GM13977 (cell line): ENCODE measurements around the gene CFAP107.

Source experiments
- DNase-seq: peaks from one replicate; pipeline ENCODE4 v3.0.0; 2012; ENCODE audit warnings: low spot score
- CTCF ChIP-seq: IDR thresholded peaks from 2 replicates; pipeline ENCODE4 v1.5.1; 2012; ENCODE audit warnings: mild to moderate bottlenecking, control low read depth; ENCODE audit not compliant: insufficient read depth; ENCODE audit errors: extremely low read depth, missing control alignments
- in situ Hi-C: fragments of 300-500 bp; cut with MboI; formaldehyde crosslinking; loops from one replicate; pipeline ENCODE4 v1.12.0; 2022; ENCODE audit warnings: low sequenced_read_pairs, low pct_unique_long_range_greater_than_20kb, mixed read lengths, inconsistent platforms; ENCODE audit not compliant: unreplicated experiment

Gene CFAP107

GRCh38 chr1:12798911-12799310, 52.9 kb downstream of the CFAP107 start:
- no peak for DNase-seq
- no peak for TF ChIP-seq CTCF
- in situ Hi-C loops = no loop called here

DNA sequence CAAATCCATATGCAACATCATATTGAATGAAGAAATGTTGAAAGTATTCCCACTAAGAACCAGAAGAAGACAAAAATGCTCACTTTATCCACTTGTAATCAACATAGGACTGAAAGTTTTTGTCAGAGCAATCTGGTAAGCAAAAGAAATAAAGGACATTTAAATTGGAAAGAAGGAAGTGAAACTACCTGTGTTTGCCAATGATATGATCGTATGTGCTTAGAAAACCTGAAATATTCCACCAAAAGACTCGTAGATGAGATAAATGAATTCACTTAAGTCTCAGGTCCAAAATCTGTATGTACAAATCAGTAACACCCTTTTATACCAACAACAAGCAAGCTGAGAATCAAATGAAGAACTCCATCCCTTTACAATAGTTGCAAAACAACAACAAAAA, 53.7 kb downstream of the CFAP107 start:
- TF ChIP-seq CTCF = no peak
- DNase-seq = no peak
- in situ Hi-C loops = no loop called here

GRCh38 chr1:12809933-12810332, 63.9 kb downstream of the CFAP107 start:
- no peak for DNase-seq
- TF ChIP-seq CTCF = no peak
- in situ Hi-C loops = no loop called here

DNA sequence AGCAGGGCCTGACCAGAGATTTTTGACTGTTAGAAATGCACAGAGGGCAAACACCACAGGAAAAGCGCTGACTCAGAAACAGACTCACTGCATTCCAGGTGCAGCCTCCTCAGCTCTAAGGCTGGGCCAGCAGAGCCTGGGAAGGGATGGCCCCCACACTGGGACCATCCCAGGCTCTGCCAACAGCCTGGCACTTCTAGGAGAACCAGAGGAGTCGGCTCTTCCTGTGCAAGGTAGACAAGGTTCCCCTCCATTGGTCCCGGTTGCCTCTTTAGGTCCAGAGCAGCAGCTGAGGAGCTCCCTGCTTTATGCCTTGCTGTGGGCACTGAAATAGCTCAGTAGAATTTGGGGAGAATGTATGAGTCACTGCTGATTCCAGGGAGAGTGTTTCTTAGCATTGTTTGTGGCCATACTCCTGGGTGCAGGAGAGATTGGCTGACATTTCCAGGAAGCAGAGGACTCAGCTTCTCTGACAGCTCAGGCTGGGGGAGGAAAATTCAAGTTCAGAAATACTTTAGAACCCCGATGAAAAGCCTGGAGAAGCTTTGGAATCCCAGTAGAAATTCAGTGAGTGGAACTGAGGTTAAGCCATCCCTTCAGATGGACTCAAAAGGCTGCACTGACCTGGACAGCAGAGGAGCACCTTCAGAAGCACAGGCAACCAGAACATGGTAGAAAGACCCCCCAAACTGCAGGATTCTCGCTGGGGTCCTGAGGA, 64.8 kb downstream of the CFAP107 start:
- no peak for DNase-seq
- in situ Hi-C loops = no loop called here

DNA sequence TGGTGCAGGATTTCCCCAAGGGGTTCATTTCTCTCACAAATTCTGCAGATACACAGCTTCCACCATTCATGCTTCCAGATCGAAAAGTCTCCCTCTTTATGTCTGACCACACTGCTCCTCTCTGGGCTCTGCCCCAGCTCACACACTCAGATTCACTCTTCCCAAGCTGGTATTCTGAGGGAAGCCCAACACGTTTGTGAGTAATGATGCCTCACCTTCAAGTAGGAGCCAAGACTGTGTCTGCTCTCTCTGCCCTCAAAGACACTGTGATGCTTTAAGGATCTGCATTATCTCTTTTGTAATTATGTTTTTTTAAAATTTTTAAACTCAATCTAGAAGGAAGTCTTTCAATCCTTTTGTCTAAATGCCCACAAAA, 65.4 kb downstream of the CFAP107 start:
- in situ Hi-C loops = no loop called here
- DNase-seq = no peak

More for the DNA sequence above, 64.8 kb downstream of the CFAP107 start:
- TF ChIP-seq CTCF = no peak

More for the DNA sequence above, 65.4 kb downstream of the CFAP107 start:
- TF ChIP-seq CTCF = no peak
